GM12865 (cell line): ENCODE data around the gene CCDC149.
A peak's percentile ranks its signal among the peaks of the same experiment; 100 is the strongest.

Experiments
- DNase-seq: peaks from one replicate; pipeline ENCODE4 v3.0.0; 2010; ENCODE audit warnings: low read depth
- H3K4me3 ChIP-seq: 2 replicates; pipeline ENCODE4 v1.5.1; 2011; ENCODE audit warnings: mild to moderate bottlenecking, low read depth, low read length, control low read depth
- CTCF ChIP-seq: IDR thresholded peaks from 2 replicates; pipeline ENCODE4 v1.5.1; 2011; ENCODE audit warnings: low read length, control low read depth, low read depth, inconsistent platforms; ENCODE audit not compliant: insufficient read depth; ENCODE audit errors: missing control alignments

Gene CCDC149

GRCh38 chr4:24892278-24892677, 20.6 kb downstream of the CCDC149 start:
- no peak for DNase-seq
- no peak for TF ChIP-seq CTCF
- no peak overlapping the region for H3K4me3 ChIP-seq

GRCh38 chr4:24890561-24891126, 22.2 kb downstream of the CCDC149 start:
- H3K4me3 ChIP-seq = no peak overlapping the region
- DNase-seq = no peak
- no peak for TF ChIP-seq CTCF

GRCh38 chr4:24889991-24890390, 22.9 kb downstream of the CCDC149 start:
- H3K4me3 ChIP-seq = no peak overlapping the region

GRCh38 chr4:24888475-24889344, 24.1 kb downstream of the CCDC149 start:
- no peak for DNase-seq
- no peak for TF ChIP-seq CTCF
- H3K4me3 ChIP-seq = no peak overlapping the region

More at GRCh38 chr4:24889991-24890390, 22.9 kb downstream of the CCDC149 start:
- peak; percentile 10 for DNase-seq
- TF ChIP-seq CTCF = no peak

GRCh38 chr4:24887881-24888430, 24.9 kb downstream of the CCDC149 start:
- DNase-seq = no peak
- no peak for TF ChIP-seq CTCF
- H3K4me3 ChIP-seq = no peak overlapping the region

- no peak overlapping the region for H3K4me3 ChIP-seq
- no peak for TF ChIP-seq CTCF
- no peak for DNase-seq
These were observed 26.2 kb downstream of the CCDC149 start for GRCh38 chr4:24886596-24886995.
